RWPE2 (cell line): ENCODE measurements around the gene TPM2.

Experiments
- ATAC-seq: fragments of 200-7000 bp; cut with Tn5 transposase; 3 replicates; pipeline ENCODE4 v1.9.1; 2021; ENCODE audit warnings: low read depth
- DNase-seq: peaks from one replicate; pipeline ENCODE4 v3.0.0-alpha.2; 2020; ENCODE audit warnings: low spot score
- H3K27ac ChIP-seq: fragments of 450-650 bp; 2 replicates; pipeline ENCODE4 v1.5.1; 2017; ENCODE audit warnings: mild to moderate bottlenecking; ENCODE audit not compliant: poor library complexity, severe bottlenecking
- H3K27me3 ChIP-seq: fragments of 250-450 bp; sonication (Bioruptor Pico); 2 replicates; pipeline ENCODE4 v1.5.1; 2021; ENCODE audit warnings: mild to moderate bottlenecking, moderate library complexity; ENCODE audit not compliant: insufficient read depth, poor library complexity, severe bottlenecking
- H3K36me3 ChIP-seq: fragments of 250-450 bp; sonication (Bioruptor Pico); 2 replicates; pipeline ENCODE4 v1.5.1; 2020; ENCODE audit warnings: low read depth, mild to moderate bottlenecking, moderate library complexity
- H3K4me1 ChIP-seq: fragments of 250-450 bp; sonication (Bioruptor Pico); 2 replicates; pipeline ENCODE4 v1.5.1; 2021; ENCODE audit warnings: mild to moderate bottlenecking, moderate library complexity; ENCODE audit not compliant: insufficient read depth, poor library complexity, severe bottlenecking
- H3K4me3 ChIP-seq: fragments of 250-450 bp; sonication (Bioruptor Pico); 2 replicates; pipeline ENCODE4 v1.5.1; 2021; ENCODE audit warnings: mild to moderate bottlenecking, moderate library complexity; ENCODE audit not compliant: severe bottlenecking
- H3K9me3 ChIP-seq: fragments of 250-450 bp; sonication (Bioruptor Pico); 2 replicates; pipeline ENCODE4 v1.5.1; 2021; ENCODE audit warnings: mild to moderate bottlenecking, moderate library complexity; ENCODE audit not compliant: severe bottlenecking
- TF ChIP-seq, protein P1 (sequence below): fragments of 450-650 bp; IDR thresholded peaks from one replicate; pipeline ENCODE4 v1.5.1; 2017; ENCODE audit warnings: mild to moderate bottlenecking, moderate library complexity; ENCODE audit not compliant: poor library complexity, severe bottlenecking

TPM2 gene

DNA sequence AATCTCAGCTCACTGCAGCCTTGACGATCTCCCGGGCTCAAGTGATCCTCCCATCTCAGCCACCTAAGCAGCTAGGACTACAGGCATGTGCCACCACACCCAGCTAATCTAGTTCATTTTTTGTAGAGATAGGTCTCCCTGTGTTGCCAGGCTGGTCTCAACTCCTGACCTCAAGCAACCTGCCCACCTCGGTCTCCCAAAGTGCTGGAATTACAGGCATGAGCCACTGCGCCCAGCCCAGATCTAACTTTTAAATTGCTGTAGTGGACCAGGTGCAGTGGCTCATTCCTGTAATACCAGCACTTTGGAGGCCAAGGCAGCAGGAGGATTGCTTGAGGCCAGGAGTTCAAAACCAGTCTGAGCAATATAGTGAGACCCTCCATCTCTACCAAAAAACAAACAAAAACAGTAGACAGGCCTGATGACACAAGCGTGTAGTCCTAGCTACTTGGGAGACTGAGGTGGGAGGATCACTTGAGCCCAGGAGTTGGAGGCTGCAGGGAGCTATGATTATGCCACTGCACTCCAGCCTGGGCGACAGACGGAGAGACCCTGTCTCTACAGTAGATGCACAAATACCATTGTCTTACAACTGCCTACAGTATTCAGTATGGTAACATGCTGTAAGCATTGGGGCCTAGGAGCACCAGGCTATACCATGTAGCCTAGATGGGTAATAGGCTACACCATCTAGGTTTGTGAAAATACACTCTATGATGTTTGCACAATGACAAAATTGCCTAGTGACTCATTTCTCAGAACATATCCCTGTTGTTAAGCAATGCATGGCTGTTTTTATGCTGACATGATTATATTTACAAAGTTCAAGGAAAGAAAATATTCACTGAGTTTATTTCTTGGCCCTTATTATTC lies 37.5 kb downstream of the TPM2 start:
- Histone ChIP-seq H3K27me3 (no peaks in the 10 kb centered on the region), H3K4me3 (no peak overlapping the region), H3K27ac (peak overlapping the region; percentile 38), H3K4me1 (peaks cover 13% of the 10 kb centered on the region), H3K9me3 (no peaks in the 10 kb centered on the region), H3K36me3 (no peaks in the 10 kb centered on the region)
- TF ChIP-seq, protein P1, sequence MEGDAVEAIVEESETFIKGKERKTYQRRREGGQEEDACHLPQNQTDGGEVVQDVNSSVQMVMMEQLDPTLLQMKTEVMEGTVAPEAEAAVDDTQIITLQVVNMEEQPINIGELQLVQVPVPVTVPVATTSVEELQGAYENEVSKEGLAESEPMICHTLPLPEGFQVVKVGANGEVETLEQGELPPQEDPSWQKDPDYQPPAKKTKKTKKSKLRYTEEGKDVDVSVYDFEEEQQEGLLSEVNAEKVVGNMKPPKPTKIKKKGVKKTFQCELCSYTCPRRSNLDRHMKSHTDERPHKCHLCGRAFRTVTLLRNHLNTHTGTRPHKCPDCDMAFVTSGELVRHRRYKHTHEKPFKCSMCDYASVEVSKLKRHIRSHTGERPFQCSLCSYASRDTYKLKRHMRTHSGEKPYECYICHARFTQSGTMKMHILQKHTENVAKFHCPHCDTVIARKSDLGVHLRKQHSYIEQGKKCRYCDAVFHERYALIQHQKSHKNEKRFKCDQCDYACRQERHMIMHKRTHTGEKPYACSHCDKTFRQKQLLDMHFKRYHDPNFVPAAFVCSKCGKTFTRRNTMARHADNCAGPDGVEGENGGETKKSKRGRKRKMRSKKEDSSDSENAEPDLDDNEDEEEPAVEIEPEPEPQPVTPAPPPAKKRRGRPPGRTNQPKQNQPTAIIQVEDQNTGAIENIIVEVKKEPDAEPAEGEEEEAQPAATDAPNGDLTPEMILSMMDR, result no peak
- ATAC-seq (peak; percentile 80), DNase-seq (no peak)

DNA sequence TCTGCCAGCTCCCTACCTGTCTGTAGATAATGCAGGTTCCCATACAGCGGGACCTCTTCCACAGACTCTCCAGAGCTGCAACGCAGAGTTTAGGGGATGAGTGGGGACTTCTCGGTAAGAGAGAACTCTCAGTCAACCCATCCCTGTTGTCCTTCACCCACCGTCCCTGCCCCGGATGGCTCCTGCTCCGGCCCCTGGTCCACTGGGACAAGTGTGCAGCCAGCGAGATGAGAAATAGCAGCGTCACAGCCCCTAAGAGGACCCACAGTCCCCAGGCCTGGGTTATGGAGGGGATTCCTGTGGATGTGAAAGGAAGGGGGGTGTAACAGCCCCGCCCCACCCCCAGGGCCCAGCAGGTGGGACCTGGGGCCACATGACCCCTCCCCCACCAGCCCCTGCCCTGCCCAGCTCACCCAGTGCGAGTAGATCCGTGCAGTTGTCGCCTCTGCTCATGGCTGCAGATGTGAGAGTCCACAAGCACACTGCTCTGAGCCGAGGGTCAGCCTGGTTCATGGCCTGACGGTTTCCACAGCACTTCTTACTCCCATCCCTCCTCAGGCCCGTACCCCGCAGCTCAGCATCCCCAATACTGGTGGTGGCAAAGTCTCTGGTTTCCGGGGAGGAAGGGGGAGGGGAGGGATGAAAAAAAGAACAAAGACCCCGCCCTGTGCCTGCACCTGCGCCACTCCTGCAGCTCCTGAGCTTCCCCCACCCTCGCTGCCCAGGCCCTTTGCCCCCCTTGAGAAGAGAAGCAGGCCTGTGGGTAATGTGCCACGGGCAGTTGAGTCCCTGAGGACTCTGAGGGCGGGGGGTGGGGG lies 39.2 kb downstream of the TPM2 start, which contains the start of gene SIT1:
TSS of gene SIT1 (minus strand) at position 591 of the 818 bp plus-strand sequence. CDS start at position 513, 78 bp downstream.
- Histone ChIP-seq H3K9me3 (no peaks in the 10 kb centered on the region), H3K4me3 (no peak within 1 kb of the TSS), H3K36me3 (no peaks in the 10 kb centered on the region), H3K4me1 (peaks cover 16% of the 10 kb centered on the region), H3K27me3 (no peaks in the 10 kb centered on the region), H3K27ac (peak within 1 kb of the TSS; percentile 38)
- TF ChIP-seq, protein P1, result no peak
- no peak for DNase-seq
- no peak for ATAC-seq

DNA sequence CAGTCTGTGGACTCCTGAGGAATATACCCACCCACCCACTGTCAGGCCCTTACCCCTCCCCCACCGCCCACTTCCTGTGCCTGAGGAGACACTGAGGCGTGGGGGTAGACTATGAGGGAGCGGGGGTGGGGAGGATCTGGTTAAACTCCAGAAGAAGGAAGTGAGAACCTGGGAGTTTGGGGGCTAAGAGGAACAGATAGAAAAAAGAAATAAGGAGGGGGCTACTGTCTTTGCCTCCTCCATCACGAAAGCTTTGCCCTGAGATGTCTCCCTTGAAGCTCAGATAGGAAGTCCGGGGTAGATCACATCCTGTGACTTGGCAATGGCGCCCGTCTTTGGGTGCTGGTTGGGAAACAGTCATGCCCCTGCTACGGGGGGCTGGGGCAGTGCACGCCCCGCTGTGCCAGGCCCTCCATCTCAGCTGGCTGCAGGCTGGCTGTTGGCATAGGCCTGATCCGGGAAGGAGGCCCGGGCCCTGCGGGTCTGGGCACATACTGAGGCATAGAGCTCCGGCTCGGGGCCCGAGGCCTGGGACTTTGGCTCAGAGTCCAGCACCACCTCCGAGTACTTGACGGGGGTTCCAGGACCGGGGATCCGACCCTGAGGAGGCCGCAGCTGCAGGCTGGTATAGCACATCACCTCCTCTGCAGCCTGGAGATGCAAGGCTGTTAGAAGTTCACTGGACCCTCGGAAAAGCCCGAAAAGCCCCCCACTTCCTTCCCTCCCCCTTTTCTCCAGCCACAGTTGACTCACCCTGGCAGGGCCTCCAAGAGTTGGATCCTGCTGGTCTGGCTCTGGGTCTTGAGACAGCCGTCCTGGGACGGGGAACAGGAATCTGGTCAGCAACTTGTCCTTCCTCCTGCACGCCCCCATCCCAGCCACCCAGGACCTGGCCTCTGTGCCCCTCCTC lies 40.0 kb downstream of the TPM2 start:
- ATAC-seq, result no peak
- no peak overlapping the region for H3K27ac ChIP-seq
- H3K4me1 ChIP-seq, result peaks cover 17% of the 10 kb centered on the region
- no peaks in the 10 kb centered on the region for H3K36me3 ChIP-seq
- H3K9me3 ChIP-seq, result no peaks in the 10 kb centered on the region
- H3K27me3 ChIP-seq, result no peaks in the 10 kb centered on the region
- no peak overlapping the region for H3K4me3 ChIP-seq
- TF ChIP-seq, protein P1, result no peak
- no peak for DNase-seq

DNA sequence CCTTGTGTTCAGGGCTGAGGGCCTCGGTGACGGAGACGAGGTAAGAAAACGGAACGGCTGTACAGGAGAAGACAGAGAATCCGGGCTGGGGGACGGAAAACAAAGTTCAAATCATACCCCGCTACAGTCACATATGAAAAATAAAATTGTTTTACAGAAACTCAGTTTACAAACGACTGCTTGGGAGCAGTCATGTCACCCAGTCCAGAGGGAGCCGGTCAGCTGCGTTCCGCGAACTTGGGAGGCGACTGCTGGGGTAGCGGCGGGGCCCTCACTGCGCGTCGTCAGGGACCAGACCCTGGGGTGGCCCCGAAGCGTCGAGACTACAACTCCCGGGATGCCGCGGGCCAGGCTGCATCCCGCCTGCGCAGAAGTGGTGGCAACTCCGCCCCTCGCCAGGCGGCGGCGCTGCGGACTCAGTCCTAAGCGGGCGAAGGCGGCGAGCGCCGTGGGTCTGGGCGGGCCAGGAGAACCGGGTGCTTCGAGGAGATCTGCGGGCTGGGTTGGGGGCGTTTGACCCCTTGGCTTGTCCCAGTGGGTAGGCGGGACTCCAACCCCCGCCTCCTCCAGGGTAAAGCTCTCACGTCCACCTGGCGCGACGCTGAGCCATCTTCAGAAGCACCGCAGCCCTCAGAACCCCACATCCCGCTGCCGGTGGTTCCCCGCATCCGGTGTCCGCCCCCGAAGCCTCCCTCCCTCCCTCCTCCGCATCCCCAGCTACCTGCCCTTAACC lies 43.0 kb downstream of the TPM2 start:
- Histone ChIP-seq H3K4me1 (peaks cover 3% of the 10 kb centered on the region), H3K4me3 (peak overlapping the region; percentile 48), H3K27ac (peak overlapping the region; percentile 85), H3K9me3 (no peaks in the 10 kb centered on the region), H3K27me3 (no peaks in the 10 kb centered on the region), H3K36me3 (no peaks in the 10 kb centered on the region)
- peak; percentile 90 for DNase-seq
- peak; percentile 91 for ATAC-seq
- TF ChIP-seq, protein P1, result peak; percentile 97
